ENCODE measurements around the gene EFNB2. TPM values are rescaled to one million over a fixed set of nuclear protein-coding genes. Genes with fewer than 3 reads are reported as not detected.

EFNB2 gene
- total RNA-seq, 1 experiment from 2014 or later, result 12.3 TPM

GRCh38 chr13:106500445-106500844 lies 35.0 kb downstream of the EFNB2 start:
- DNase-seq (ENCODE audit: low read depth), result no peak

DNA sequence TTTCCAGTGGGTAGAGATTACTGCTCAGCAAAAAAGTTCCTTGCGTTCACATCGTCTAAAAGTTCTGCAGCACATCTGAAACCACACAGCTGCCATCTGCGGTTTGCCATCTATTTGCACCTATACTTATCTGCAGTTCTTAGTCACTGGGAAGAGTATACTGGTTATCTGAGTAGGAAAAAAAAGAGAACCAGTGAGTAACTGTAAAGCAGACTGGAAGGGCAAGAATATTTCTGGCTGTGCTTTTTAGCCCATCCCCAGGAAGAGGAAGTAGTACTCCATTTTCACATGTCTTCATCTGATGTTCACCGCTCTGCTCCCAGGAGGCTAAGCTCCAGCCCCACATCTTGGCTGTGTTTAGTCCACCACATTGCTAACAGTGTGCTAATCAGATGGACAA lies 35.6 kb downstream of the EFNB2 start:
- no peak for DNase-seq (ENCODE audit: low read depth)

DNA sequence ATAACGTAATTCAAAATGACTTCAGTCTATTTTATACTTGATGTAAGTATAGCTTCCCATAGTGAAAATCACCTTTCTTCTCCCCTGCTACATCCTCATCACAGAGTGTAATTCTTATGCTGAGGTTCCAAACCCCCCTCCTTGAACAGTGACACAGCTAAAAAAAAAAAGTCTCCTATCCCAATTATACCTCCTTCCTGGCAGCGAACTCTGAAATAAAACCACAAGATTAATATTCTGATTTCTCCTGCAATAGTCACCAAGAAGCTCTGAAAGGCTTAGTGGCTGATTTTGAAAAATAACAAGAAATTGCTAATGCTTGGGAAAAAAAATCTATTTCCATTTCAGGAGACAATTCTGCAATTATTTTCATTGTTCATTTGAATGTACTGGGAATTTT lies 36.3 kb downstream of the EFNB2 start:
- DNase-seq (ENCODE audit: low read depth), result no peak

- DNase-seq (ENCODE audit: low read depth), result no peak
Observed at GRCh38 chr13:106498571-106498970, 36.9 kb downstream of the EFNB2 start.

DNA sequence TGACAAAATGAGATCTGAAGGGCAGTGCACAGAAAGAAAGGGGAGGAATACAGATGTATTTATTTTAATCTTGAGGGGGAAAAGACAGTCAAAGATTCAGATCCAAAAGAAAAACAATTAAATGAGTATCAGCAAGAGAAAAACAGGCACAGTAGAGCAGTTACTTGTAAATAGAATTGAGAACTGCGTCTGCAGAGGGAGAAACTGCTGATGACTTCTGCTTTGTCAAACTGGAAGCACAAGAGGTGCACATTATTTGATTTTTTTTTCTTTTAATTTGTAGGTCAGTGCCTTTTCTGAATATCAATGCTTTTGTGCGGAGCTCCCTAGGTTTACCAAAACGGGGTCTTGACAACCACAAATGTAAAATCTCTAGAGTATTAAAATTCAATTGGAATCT lies 37.3 kb downstream of the EFNB2 start:
- no peak for DNase-seq (ENCODE audit: low read depth)

DNA sequence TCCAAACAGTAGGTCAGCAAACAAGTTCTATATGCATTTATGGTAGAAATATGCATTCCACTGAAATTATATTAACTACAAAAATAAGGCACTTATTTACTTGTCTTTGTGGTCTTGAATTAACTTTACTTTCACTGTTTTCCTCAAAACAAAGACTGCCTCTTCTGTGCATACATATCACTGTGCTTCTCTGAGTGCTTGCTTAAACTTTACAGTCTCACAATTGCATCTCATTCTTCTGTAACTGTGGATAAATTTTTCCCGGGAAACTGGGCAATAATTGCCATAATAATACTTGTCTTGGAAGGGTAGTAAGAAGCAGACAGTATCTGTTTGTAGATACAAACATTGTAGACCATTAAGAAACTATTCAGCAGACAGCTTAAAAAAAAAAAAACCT lies 38.4 kb downstream of the EFNB2 start:
- DNase-seq (ENCODE audit: low read depth), result no peak

- DNase-seq (ENCODE audit: low read depth), result no peak
Observed at GRCh38 chr13:106496072-106496997, 39.1 kb downstream of the EFNB2 start.

DNA sequence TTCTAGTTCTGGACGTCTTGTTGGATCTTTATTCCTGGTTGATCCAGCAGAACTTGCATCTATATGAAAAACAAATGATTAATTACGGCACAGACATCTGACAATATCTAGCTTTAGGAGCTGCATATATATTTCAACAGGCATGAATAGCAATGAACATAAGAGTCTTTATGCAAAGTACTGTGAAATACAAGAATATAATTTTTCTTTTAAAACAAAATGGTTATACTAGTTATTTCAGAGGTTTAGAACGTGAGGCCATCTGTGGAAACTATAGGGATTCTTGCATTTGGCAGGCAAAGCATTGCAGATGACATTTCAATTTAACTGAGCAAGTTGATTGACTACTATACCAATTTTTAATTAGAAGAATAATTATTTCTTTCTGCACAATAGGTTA lies 40.5 kb downstream of the EFNB2 start:
- DNase-seq (ENCODE audit: low read depth), result no peak

DNA sequence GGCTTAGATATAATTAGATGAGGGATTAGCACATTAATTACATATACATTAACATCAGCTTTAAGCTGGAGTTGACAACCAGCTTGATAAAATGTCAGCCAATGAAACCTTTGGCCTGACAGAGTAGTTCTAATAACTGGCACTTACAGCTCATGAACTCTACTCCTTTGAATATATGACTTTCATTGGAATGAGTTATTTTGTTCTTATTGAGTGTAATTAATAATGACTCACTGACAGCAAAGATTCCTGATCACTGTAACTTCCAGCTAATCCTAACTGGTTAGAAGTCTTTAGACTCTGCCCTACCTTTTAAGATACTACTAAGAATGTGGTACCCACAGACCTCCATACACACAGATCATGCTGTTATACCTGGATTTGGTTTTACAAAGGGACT lies 41.0 kb downstream of the EFNB2 start:
- no peak for DNase-seq (ENCODE audit: low read depth)

DNA sequence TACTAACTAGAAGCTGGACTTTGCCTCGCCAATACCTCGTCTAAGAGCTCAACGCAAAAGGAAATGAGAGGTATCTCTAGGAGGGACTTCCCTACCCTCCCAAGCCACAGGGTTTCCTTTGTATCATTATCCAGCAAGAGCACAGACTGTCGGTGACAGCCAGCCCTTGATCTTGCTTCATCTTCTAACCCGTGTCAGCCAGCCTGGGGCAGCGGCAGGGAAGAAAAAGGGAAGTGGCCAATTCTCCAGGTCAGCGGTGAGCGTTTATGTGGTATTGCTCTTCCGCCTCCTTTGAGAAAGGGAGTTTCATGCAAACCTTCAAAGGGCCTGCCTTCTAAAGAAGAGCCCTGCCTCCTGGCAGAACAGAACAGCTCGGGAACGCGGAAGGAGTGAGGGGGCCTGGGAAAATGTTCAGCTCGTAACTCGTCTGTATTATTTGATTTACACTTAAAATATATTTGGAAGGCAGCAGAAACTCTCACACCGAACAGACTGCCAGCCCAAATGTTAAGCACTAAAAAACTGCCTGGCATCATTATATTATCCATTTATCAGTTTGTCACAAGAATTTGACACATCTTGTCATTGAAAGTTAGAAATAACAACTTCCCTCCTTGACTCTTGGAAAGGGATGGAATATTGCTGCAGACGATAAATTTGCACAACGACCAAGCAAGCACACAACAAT lies 41.8 kb downstream of the EFNB2 start:
- DNase-seq (ENCODE audit: low read depth), result no peak

DNA sequence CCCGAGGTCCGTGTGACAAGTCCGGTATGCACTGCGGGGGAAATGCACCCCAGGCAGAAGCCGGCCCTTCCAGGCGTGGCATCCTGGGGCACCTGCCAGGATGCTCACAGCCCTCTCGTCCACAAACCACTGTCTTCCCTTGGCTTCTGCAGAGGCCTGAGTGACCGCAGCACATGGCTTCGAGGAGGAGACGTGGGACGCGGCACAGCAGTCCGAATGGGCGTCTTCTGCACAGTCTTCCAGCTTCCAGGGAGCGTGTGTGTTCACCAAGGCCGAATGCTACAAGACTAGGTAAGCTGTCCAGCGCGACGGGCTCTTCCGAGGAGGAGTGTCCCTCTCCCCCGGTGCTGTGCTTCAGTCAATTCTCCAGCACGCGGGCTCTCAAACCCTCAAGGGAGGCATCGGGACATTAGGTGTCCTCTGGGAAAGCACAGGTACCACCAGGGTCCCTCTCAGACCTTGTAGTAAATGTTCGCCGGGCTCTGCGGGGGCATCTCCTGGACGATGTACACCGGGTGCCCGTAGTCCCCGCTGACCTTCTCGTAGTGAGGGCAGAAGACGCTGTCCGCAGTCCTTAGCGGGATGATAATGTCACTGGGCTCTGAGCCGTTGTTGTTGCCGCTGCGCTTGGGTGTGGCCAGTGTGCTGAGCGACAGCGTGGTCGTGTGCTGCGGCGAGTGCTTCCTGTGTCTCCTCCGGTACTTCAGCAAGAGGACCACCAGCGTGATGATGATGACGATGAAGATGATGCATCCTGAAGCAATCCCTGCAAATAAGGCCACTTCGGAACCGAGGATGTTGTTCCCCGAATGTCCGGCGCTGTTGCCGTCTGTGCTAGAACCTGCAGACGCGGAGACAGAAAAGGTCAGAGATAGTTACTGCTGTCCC lies 42.6 kb downstream of the EFNB2 start:
- DNase-seq (ENCODE audit: low read depth), result no peak

- no peak for DNase-seq (ENCODE audit: low read depth)
Observed at GRCh38 chr13:106491928-106492587, 43.4 kb downstream of the EFNB2 start.

DNA sequence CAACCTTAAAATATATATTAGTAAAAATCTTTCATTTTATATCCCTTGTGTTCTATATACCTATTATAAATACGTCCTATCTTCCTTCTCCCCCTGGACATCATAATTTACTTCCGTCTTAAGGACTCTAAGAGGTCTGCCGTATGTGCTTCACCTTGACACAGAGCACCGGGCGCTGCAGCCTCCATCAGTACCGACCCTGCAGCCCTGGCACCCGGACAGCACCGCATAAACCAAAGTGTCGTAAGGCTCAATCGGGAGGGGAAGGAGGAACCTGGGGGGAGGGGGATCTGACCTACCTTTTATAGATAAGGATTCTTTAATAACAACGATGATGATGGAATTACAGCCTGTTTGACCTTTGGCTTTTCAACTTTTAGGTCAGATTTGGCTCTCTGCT lies 44.0 kb downstream of the EFNB2 start:
- no peak for DNase-seq (ENCODE audit: low read depth)

DNA sequence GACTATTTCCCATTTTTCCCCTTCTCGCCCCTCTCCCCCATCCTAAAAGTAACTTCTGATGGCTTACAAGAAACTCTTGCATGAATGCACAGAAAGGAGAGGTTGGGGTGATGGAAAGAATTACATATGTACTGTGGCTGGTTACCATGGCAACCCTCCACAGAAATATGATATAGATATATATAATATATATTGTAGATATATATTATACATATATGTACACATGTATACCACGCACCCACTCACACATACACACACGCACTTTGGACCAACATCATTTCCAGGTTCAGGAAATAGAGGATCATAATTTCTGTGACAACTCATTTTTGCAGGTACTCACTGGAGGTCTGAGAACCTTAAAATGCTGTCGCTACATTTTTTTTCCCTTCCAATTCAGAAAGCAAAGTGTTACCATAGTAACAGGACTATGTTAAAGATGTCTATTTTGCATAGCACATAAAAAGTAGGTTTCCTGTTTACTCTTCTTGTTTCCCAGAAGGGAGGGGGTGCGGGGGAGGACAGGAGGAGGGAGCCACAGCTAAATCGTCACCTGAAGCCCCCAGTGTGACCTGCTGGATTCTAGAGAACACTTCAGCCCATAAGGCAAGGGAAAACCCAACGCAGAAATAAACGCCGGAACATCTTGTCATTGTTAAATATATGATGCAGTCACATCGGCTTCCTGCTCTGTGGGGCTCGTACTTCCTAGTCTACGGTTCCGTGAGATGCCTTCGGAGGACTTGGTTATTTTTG lies 44.7 kb downstream of the EFNB2 start:
- DNase-seq (ENCODE audit: low read depth), result no peak

DNA sequence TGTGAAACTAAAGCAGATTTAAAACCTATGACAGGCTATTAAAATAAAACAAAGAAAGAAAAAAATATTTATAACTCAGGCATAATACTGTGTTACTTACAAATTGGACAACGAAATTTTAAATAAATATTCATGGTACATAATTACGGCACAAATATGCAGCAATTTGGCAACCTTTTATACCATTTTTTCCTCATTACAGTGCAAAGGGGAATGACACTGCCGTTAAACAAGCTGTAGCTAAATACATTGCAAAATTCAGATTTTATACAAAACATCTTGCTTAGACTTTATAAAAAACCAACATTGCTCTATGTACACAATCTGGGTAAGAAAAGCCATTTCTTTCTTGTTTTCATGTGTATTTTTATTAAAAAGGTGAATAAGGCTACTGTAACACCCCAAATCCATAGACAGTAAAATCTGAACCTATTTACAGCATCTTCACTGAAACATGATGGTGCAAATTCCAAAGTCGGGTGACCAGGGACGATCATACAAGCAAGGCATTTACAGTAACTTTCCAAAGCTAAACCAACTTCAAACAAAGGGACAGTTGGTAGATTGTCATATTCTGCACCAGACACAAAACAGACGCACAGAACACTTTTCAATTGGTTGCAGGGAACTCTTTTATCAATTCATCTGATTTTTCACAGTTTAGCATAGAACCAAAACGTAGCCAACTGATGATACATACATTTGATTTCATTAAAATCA lies 45.5 kb downstream of the EFNB2 start:
- no peak for DNase-seq (ENCODE audit: low read depth)

- DNase-seq (ENCODE audit: low read depth), result no peak
Observed at GRCh38 chr13:106488686-106489085, 46.8 kb downstream of the EFNB2 start.

DNA sequence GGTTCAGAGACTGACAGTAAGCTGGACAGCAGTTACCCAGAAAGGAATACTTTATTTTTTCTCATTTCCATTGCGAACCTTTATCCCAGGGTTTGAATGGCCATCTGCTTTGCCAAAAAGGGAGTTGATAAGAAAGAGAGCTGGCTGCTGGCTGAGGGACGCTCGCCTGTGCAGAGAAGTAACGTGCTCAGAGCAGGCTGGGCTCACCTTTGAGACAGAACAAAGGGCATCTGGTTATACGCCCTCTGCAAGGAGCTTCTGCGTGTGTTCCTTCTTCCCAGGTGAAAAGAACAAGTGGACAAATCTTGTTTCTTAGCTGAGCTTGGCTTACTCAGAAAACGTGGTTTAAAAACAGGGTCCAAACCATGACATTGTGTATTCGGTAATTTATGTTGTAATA lies 47.4 kb downstream of the EFNB2 start:
- no peak for DNase-seq (ENCODE audit: low read depth)

GRCh38 chr13:106487129-106487528 lies 48.3 kb downstream of the EFNB2 start:
- no peak for DNase-seq (ENCODE audit: low read depth)

- DNase-seq (ENCODE audit: low read depth), result no peak
Observed at GRCh38 chr13:106486287-106486686, 49.2 kb downstream of the EFNB2 start.

DNA sequence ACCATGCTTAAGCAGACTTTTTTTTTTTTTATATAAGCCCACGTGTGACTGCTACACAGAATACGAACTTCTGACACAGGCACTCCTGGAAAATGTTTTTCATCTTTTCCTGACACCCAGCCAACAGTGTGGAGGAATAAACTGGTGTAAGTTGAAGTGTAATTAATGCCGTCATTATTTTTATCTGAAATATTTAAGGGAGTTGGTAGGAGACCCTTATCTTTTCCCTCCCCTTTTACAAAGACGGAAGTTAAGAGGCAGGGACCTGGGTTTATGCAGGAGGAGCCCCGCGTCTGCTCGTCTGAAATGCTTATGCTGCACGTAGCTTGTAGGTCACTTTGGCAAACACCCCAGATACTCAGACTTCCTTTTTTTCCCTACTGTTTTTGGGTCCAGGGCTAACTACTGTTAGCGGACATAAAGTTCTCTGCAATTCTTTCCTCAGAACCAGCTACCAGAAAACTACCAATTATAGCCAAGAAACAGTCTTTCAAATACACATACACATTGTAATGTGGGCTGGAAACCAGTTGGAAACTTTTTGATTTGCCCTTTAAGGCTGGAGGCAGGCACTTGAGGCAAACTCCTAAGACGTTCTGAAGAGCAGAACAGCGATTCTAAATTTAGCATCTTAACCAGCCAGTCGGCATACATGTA lies 50.8 kb downstream of the EFNB2 start:
- no peak for DNase-seq (ENCODE audit: low read depth)

Data from Daoy (cell line).